HG02981 (cell line): ENCODE measurements around the gene LMNA.
"Not testable (repeated sequence)": the region's sequence is repeated elsewhere in the genome, so short reads cannot be mapped to it uniquely, and the experiment has no call there.

ENCODE experiments used
- ATAC-seq: cut with Tn5 transposase; IDR thresholded peaks from one replicate; pipeline ENCODE4 v1.9.1; 2021; ENCODE audit warnings: mild to moderate bottlenecking, moderate library complexity; ENCODE audit not compliant: unreplicated experiment

Gene LMNA

GRCh38 chr1:156160000-156160742 is 45.7 kb downstream of the LMNA start:
- ATAC-seq, result no peak

GRCh38 chr1:156160743-156161171 is 46.2 kb downstream of the LMNA start:
- ATAC-seq, result no peak

DNA sequence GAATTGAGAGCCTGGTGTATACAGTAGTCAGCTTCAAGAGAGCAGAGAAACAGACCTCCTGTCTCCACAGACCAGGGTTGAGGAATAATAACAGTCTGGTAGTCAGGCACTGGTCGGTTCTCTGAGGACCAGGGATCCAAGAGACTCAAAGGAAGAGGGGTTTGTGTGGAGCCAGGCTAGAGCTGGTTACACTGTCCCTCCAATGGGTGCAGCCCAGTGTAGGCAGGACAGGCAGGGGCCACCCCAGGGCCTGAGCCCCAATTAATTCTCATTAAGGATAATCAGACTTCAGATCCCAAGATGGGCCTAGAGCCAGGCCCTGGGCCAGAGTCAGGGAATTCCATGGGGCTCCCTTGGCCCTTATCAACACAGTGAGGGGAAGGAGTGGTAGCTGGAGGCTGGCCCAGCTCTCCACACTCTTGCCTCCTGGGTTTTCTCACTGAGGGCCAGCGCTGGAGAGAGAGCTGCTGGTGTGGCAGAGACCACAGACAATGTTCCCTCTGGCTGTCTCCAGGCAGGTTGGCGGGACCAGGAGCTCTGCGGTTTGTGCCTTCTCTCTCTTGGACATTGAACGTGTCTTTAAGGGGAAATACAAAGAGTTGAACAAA is 48.0 kb downstream of the LMNA start:
- no peak for ATAC-seq

DNA sequence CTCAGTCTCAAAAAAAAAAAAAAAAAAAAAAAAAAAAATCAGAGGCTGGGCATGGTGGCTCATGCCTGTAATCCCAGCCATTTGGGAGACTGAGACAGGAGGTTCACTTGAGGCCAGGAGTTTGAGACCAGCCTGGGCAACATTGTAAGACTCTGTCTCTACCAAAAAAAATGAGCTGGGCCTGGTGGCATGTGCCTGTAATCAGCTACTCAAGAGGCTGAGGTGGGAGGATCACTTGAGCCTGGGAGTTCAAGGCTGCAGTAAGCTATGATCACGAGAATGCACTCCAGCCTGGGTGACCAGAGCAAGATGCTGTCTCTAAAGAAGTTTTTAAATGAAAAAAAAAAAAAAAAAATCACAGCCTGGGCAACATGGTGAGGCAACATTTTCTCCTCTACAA is 49.2 kb downstream of the LMNA start:
- no peak for ATAC-seq

DNA sequence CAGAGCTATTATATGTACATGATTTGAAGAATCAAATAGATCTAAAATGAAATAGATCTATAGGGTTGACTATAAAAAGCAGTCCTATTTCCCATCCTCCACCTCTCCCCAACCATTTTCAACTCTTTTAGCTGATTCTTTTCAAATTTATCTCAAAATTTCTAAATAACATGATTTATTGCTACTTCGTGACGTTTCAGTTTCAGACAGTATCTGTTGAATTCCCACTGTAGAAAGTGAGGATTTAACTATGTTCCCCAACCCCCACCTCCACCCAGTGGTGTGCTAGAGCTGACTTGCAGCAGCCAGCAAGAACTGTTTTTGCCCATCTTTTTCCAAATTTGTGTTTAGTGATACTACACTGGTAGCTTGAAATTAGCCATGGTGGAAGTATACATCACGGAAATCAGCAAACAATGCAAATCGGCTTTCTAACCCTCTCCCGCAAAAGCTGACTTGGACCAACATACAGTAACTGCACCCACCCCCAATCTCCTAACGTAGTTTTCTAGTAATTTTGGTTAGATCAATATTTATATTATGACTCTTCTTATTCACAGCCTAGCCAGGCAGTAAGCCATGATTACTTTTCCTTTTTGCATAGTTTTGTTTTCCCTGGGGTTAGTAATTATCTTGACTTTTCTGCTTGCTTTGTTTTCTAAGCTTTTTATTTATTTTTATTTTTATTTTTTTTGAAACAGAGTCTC is 49.8 kb downstream of the LMNA start:
- no peak for ATAC-seq

GRCh38 chr1:156165083-156165482 is 50.6 kb downstream of the LMNA start:
- no peak for ATAC-seq

GRCh38 chr1:156167536-156167935 is 53.0 kb downstream of the LMNA start:
- no peak for ATAC-seq

GRCh38 chr1:156172696-156173470 is 58.4 kb downstream of the LMNA start:
- no peak for ATAC-seq

GRCh38 chr1:156176610-156177210 is 62.2 kb downstream of the LMNA start:
- no peak for ATAC-seq

GRCh38 chr1:156177919-156178654 is 63.6 kb downstream of the LMNA start:
- no peak for ATAC-seq

DNA sequence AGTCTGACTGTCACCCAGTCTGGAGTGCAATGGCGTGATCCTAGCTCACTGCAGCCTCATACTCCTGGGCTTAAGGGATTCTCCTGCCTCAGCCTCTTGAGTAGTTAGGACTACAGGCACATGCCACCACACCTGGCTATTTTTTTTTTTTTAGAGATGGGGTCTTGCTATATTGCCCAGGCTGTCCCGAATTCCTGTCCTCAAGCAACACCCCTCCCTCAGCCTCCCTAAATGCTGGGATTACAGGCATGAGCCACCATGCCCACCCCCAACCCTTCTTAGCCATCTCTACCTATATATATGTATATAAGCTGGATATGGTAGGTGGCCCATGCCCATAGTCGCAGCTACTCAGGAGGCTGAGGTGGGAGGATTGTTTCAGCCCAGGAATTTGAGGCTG is 66.0 kb downstream of the LMNA start:
- no peak for ATAC-seq

DNA sequence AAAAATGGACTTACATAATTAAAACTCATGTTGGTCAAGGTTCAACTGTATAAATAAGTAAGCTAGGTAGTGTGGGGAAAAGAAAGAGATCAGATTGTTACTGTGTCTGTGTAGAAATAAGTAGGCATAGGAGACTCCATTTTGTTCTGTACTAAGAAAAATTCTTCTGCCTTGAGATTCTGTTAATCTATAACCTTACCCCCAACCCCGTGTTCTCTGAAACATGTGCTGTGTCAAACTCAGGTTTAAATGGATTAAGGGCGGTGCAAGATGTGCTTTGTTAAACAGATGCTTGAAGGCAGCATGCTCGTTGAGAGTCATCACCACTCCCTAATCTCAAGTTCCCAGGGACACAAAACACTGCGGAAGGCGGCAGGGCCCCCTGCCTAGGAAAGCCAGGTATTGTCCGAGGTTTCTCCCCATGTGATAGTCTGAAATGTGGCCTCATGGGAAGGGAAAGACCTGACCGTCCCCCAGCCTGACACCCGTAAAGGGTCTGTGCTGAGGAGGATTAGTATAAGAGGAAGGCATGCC is 66.9 kb downstream of the LMNA start:
- not testable (repeated sequence) for ATAC-seq

GRCh38 chr1:156182010-156182779 is 67.7 kb downstream of the LMNA start:
- not testable (repeated sequence) for ATAC-seq

GRCh38 chr1:156186347-156187177 is 72.1 kb downstream of the LMNA start:
- ATAC-seq, result not testable (repeated sequence)
